22Rv1 (cell line): ENCODE measurements around the gene GMPS.

Experiments
- CTCF ChIP-seq: fragments of 450-650 bp; IDR thresholded peaks from 2 replicates; pipeline ENCODE4 v1.5.1; 2017; ENCODE audit warnings: mild to moderate bottlenecking
- ZFX ChIP-seq: fragments of 450-650 bp; IDR thresholded peaks from 2 replicates; pipeline ENCODE4 v1.6.1; 2017; ENCODE audit warnings: antibody characterized with exemption, borderline replicate concordance

DNA sequence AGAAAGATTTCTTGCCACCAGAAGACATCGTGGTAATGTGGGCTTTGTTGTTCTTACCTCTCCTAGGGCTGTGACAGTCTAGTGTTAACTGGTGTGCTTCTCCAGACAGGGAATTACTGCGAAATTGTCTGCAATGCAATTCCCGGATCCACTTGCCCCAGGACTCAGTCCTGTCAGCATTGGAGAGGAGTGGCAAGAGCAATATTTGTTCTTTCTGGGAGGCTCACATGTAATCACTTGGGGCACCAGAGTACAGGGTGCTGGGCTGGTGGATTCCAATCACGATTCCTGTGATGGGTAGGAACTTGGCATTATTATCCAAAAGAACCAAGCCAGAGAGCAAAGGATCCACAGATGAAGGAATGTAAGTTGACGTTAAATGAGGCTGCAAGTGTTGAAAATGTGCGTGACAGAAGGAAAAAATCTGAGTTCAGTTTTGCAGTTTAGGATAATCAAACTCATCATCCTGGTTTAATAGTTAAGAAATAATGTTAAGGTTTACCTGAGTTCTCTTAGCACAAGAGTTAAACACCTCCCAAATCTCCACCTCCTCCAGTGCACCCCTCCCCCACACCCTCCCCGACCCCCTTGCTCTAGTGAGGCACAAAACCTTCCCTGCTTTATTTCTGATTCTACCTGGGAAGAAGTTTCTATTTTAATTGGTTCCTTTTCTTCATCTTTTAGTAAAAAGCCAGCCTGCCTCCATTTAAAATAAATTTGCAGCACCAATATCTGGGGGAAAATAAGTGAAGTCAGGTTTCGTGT is 79.2 kb downstream of the GMPS start:
- no peak for TF ChIP-seq CTCF
- no peak for TF ChIP-seq ZFX
